GM18526 (cell line): Measurements from ENCODE around the gene VSX1.

Source experiments
- POLR2A ChIP-seq: IDR thresholded peaks from 3 replicates; pipeline ENCODE4 v1.6.1; 2011; ENCODE audit not compliant: insufficient read length; ENCODE audit errors: extremely low read depth

The VSX1 gene

DNA sequence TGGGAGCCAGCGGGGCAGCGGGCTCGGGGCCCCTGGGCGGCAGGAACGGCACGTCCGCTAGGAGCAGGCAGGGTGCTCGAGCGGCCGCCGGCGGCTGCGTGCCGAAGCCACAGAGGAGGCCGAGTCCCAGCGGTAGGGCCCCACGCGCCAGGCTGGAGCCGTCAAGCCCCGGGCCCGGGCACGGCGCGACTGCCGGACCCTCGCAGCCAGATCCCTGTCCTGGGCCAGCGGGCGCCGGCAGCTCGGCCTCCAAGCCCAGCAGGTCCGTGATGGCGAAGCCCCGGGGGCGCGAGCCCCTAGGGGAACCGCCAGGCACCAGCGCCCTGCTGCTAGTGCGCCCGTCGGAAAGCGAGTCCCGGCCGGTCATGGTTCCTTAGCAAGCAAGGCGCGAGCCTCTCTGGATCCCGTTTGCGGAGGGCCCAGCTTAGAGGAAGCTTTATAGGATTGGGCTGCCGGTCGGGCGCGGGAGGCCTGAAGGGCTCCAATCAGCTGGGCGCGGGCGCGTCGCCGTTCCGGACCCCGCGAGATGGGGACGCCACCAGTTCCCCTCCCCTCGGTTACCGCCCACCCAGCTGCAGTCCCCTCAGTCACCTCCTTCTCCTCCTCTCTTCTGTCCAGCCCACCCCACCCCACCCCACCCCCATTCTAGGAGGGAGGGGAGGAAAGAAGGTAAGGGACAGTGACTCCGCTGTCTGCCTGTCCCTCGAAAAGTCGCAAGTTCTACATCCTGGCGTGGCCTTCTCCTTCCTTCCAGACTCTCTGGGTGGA lies at the start of gene VSX1:
VSX1 (minus strand) TSS at position 412 of the 768 bp plus-strand sequence; CDS start at position 367, 45 bp downstream.
- TF ChIP-seq POLR2A, result no peak

- TF ChIP-seq POLR2A, result no peak
These were observed 48.0 kb upstream of the VSX1 start for GRCh38 chr20:25129908-25130307.

DNA sequence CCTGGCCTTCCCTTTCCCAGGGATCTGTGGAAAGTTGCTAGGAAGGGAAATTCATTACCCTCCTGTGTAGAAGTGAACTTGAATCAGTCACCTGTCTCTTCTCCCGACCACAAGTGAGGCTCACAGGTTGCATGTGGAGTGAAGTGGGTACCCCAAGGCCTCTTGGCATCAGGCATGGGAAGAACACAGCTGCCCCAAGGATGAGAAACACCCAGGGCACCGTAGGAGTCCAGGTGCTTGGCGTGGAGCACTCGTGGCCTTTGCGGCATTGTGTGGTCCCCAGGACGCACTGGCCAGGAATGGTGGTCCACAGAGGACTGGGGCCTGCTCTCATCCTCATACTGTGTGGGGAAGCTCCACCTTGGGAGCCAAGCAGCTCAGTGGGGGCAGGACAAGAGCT lies 47.5 kb upstream of the VSX1 start:
- TF ChIP-seq POLR2A, result no peak

GRCh38 chr20:25128649-25129048 lies 46.7 kb upstream of the VSX1 start:
- TF ChIP-seq POLR2A, result no peak

- TF ChIP-seq POLR2A, result no peak
These were observed 46.0 kb upstream of the VSX1 start for GRCh38 chr20:25127761-25128537.

- TF ChIP-seq POLR2A, result no peak
These were observed 44.5 kb upstream of the VSX1 start for GRCh38 chr20:25126204-25127029.

- TF ChIP-seq POLR2A, result no peak
These were observed 43.7 kb upstream of the VSX1 start for GRCh38 chr20:25125636-25126035.

- no peak for TF ChIP-seq POLR2A
These were observed 39.0 kb upstream of the VSX1 start for GRCh38 chr20:25120920-25121319.

DNA sequence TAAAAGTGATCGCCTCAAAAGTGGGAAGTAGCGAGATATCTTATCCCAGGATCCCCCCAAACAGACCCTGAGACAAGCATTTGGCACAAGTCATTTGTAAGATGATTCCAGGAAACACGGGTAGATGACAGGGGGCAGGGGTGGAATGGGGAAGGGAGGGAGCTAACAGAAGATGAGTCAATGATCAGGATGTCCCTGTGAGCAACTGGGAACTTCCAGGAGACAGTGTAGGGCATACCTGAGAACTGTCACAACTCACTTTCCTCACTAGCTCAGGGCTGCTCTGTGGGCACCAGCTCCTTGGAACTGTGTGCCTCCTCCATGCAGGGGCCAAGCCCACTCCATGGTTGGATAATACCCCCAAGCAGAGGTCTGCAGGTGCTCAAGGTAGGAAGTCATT lies 38.5 kb upstream of the VSX1 start:
- TF ChIP-seq POLR2A, result no peak

DNA sequence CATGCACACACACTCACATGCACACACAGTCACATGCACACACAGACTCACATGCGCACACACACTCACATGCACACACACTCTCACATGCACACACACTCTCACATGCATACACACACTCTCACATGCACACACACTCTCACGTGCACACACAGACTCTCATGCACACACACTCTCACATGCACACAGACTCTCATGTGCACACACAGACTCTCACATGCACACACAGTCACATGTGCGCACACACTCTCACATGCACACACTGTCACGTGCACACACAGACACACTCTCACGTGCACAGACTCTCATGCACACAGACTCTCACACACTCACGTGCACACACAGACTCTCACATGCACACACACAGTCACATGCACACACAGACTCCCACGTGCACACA lies 36.6 kb upstream of the VSX1 start:
- no peak for TF ChIP-seq POLR2A

DNA sequence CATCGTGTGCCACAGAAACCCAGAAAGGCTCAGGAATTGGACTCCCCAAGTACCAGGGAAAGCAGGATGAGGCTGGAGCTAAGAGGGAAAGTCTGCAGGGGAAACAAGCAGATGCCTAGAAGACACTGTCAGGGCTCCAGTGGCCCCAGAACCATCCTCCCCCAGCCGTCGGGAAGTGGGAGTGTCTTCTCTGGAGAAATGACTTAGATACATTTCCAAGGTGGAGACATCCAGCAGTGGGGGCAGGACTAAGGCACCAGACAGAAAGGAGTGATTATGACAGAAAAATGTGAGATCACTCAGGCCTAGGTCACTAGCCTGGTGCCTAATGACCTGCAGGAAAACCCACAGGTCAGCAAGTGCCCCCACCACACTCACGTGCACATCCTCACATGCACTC lies 36.0 kb upstream of the VSX1 start:
- TF ChIP-seq POLR2A, result no peak

GRCh38 chr20:25116739-25117458 lies 35.0 kb upstream of the VSX1 start:
- no peak for TF ChIP-seq POLR2A

- TF ChIP-seq POLR2A, result no peak
These were observed 21.6 kb upstream of the VSX1 start for GRCh38 chr20:25103526-25103925.

GRCh38 chr20:25100914-25101313 lies 19.0 kb upstream of the VSX1 start:
- no peak for TF ChIP-seq POLR2A

DNA sequence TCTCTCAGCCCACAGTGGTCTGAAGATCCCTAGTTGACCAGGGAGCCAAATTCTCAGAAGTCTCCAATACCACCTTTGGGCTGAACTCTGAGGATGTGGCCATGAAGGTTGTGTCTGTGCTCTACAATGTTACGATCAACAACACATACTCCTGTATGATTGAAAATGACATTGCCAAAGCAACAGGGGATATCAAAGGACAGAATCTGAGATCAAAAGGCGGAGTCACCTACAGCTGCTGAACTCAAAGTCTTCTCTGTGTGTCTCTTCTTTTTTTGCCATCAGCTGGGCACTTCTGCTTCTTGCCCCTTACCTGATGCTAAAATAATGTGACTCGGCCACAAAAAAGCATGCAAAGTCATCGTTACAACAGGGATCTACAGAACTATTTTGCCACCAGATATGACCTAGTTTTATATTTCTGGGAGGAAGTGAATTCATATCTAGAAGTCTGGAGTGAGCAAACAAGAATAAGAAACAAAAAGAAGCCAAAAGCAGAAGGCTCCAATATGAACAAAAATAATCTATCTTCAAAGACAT lies 17.7 kb upstream of the VSX1 start:
- no peak for TF ChIP-seq POLR2A
